Choroid plexus epithelial cell (primary cell): ENCODE results near the gene NIBAN1.
A peak's percentile ranks its signal among the peaks of the same experiment; 100 is the strongest.

Experiments used
- DNase-seq: peaks from one replicate; pipeline ENCODE4 v3.0.0-alpha.2; 2010; ENCODE audit warnings: low read depth
- H3K4me3 ChIP-seq: 2 replicates; pipeline ENCODE4 v1.5.1; 2011; ENCODE audit warnings: low read depth, mild to moderate bottlenecking, control low read depth, low read length, moderate library complexity
- TF ChIP-seq, protein P1 (sequence below): conservative IDR thresholded peaks from 2 replicates; pipeline ENCODE4 v1.5.1; 2011; ENCODE audit warnings: low read depth, mild to moderate bottlenecking, control low read depth, inconsistent platforms, low read length, moderate library complexity

NIBAN1 gene

GRCh38 chr1:184952428-184952827 is 21.9 kb downstream of the NIBAN1 start:
- DNase-seq = no peak
- TF ChIP-seq, protein P1, sequence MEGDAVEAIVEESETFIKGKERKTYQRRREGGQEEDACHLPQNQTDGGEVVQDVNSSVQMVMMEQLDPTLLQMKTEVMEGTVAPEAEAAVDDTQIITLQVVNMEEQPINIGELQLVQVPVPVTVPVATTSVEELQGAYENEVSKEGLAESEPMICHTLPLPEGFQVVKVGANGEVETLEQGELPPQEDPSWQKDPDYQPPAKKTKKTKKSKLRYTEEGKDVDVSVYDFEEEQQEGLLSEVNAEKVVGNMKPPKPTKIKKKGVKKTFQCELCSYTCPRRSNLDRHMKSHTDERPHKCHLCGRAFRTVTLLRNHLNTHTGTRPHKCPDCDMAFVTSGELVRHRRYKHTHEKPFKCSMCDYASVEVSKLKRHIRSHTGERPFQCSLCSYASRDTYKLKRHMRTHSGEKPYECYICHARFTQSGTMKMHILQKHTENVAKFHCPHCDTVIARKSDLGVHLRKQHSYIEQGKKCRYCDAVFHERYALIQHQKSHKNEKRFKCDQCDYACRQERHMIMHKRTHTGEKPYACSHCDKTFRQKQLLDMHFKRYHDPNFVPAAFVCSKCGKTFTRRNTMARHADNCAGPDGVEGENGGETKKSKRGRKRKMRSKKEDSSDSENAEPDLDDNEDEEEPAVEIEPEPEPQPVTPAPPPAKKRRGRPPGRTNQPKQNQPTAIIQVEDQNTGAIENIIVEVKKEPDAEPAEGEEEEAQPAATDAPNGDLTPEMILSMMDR = no peak
- no peak overlapping the region for H3K4me3 ChIP-seq

DNA sequence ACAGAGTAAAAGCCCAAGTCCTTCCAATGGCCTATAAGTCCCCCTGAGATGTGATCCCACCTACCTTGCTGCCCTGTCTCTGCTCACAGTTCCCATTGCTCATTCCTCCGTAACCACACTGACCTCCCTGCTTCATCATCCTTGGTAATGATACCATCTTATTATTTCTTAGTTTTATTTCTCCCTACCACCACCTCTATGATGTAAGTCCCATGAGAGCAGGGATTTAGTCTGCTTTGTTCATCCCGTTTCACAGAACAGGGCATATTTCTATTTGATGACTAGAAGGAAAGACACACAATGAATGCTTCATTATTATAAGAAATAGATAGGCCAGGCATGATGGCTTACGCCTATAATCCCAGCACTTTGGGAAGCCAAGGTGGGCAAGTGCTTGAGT is 22.5 kb downstream of the NIBAN1 start:
- TF ChIP-seq, protein P1 = no peak
- H3K4me3 ChIP-seq = no peak overlapping the region
- DNase-seq = no peak

- H3K4me3 ChIP-seq = no peak overlapping the region
- TF ChIP-seq, protein P1 = no peak
- no peak for DNase-seq
These were observed 23.4 kb downstream of the NIBAN1 start for GRCh38 chr1:184950906-184951305.

- no peak overlapping the region for H3K4me3 ChIP-seq
- no peak for DNase-seq
- TF ChIP-seq, protein P1 = no peak
These were observed 24.1 kb downstream of the NIBAN1 start for GRCh38 chr1:184950227-184950626.

DNA sequence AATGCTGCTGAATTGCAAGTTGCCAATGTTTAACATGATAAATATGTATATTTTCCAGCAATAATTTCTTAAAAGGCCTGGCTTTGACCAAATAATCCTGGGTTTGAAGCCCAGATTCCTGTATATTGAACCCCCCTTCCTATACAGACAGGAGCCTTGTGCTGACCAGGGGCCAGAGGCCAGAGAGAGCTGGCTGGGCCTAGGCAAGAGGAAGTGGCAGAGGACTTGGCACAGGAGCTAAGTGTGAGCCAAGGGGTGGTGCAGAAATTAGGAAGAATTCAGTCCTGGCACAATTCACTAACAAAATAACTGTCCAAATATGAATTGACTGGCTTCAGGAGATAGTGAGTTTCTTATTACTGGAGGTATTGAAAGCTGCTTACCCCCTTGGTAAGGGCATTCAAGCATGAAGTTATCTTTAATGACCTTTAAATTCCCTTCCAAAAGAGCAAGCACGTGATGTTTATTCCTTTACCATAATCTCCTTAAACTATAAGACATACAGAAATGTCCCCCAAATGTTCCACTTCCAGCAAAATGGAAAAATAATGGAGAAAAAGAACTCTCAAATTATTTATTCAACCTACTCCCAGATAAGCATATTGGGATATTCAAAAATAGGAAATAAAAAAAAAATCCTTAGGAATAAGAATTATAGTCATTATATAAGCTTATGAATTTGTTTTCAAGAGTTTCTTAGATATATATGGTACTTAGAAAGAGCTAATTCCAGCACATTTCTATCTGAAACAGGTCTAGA is 26.6 kb downstream of the NIBAN1 start:
- TF ChIP-seq, protein P1 = no peak
- H3K4me3 ChIP-seq = no peak overlapping the region
- no peak for DNase-seq

DNA sequence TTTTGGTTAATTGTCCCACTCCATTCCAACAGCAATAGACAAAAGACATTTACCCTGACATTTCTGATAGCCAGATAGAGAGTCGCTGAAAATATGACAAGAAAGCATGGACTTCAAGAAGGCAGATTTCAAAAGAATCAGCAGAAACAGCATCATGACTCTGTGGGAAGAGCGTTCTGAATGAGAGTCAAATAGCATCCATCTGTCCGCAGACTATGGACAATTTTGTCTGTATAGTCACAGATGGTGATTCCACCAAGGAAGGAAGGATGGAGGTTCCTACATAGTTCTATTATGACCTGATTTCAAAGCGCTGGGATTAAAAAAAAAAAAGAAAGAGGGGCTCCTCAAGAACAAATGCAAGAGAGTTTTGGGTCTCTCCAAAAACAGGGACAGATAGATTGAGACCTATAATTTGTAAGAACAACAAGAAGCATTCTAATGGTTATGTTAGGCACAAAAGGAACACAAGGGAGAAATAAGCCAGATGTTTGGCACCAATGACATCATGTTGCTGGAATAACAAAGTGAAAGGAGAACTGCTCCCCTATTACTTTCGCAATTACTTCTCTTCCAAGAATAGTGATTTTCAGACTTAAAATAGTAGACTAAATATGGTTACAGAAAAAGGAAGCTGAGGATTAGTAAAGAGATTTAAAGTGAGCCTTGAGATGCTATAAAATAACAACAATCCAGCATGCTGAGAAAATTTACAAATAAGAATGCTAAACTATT is 28.5 kb downstream of the NIBAN1 start:
- peak; percentile 61 for DNase-seq
- H3K4me3 ChIP-seq = no peak overlapping the region
- TF ChIP-seq, protein P1 = no peak
